Neural cell (in vitro differentiated cells): ENCODE results near the gene AIF1L. TPM values are rescaled to one million over a fixed set of nuclear protein-coding genes. Genes with fewer than 3 reads are reported as not detected.

Experiments used
- H2AFZ ChIP-seq: fragments of 200-600, 300-800 bp; sonication (generic), shearing (Covaris generic); 2 replicates; pipeline ENCODE4 v1.6.0; 2014; ENCODE audit warnings: low read depth, mild to moderate bottlenecking, antibody characterized with exemption, low read length, moderate library complexity
- H3F3A ChIP-seq: fragments of 200-600 bp; shearing (Covaris generic); 2 replicates; pipeline ENCODE4 v1.6.1; 2016; ENCODE audit warnings: mild to moderate bottlenecking, moderate library complexity, mixed read lengths, antibody characterized with exemption, low read length; ENCODE audit not compliant: insufficient read depth, poor library complexity, severe bottlenecking
- H3K27ac ChIP-seq: fragments of 200-600, 300-800 bp; sonication (generic), shearing (Covaris generic); 2 replicates; pipeline ENCODE4 v1.5.1; 2014; ENCODE audit warnings: mild to moderate bottlenecking, low read length, moderate library complexity
- H3K27me3 ChIP-seq: fragments of 300-800, 200-600 bp; sonication (generic), shearing (Covaris generic); 2 replicates; pipeline ENCODE4 v1.6.0; 2014; ENCODE audit warnings: mild to moderate bottlenecking, low read depth, low read length, moderate library complexity; ENCODE audit not compliant: insufficient read depth
- H3K36me3 ChIP-seq: fragments of 300-800, 200-600 bp; sonication (generic), shearing (Covaris generic); 2 replicates; pipeline ENCODE4 v1.5.1; 2014; ENCODE audit warnings: mild to moderate bottlenecking, antibody characterized with exemption, low read length, moderate library complexity; ENCODE audit not compliant: insufficient read depth
- H3K4me2 ChIP-seq: fragments of 300-800, 200-600 bp; sonication (generic), shearing (Covaris generic); 2 replicates; pipeline ENCODE4 v1.6.0; 2014; ENCODE audit warnings: mild to moderate bottlenecking, low read length
- H3K4me3 ChIP-seq: fragments of 300-800, 200-600 bp; sonication (generic), shearing (Covaris generic); 2 replicates; pipeline ENCODE4 v1.5.1; 2014; ENCODE audit warnings: mild to moderate bottlenecking, low read length, moderate library complexity
- H3K79me2 ChIP-seq: fragments of 200-600 bp; shearing (Covaris generic); replicated peaks from 2 replicates; pipeline ENCODE4 v1.6.0; 2014; ENCODE audit warnings: mild to moderate bottlenecking, low read length, moderate library complexity; ENCODE audit not compliant: insufficient read depth
- H3K9ac ChIP-seq: fragments of 300-800, 200-600 bp; sonication (generic), shearing (Covaris generic); 2 replicates; pipeline ENCODE4 v1.6.1; 2016; ENCODE audit warnings: mild to moderate bottlenecking, low read length, mixed read lengths
- H3K9me2 ChIP-seq: fragments of 200-600 bp; shearing (Covaris generic); 2 replicates; pipeline ENCODE4 v1.6.1; 2016; ENCODE audit warnings: mild to moderate bottlenecking, low read length, mixed read lengths; ENCODE audit not compliant: insufficient read depth
- H3K9me3 ChIP-seq: fragments of 200-600, 300-800 bp; sonication (generic), shearing (Covaris generic); 2 replicates; pipeline ENCODE4 v1.6.1; 2016; ENCODE audit warnings: mild to moderate bottlenecking, mixed run types, low read length, moderate library complexity, mixed read lengths
- H4K20me1 ChIP-seq: fragments of 200-600 bp; shearing (Covaris generic); 2 replicates; pipeline ENCODE4 v1.6.1; 2016; ENCODE audit warnings: mild to moderate bottlenecking, mixed run types; ENCODE audit not compliant: insufficient read depth
- EP300 ChIP-seq: fragments of 450-650 bp; conservative IDR thresholded peaks from 2 replicates; pipeline ENCODE4 v1.6.1; 2014; ENCODE audit warnings: antibody characterized with exemption, mild to moderate bottlenecking, moderate library complexity; ENCODE audit not compliant: poor library complexity, severe bottlenecking
- EZH2 ChIP-seq: fragments of 200-600, 300-800 bp; shearing (Covaris generic), sonication (generic); IDR thresholded peaks from 2 replicates; pipeline ENCODE4 v1.6.1; 2014; ENCODE audit warnings: antibody characterized with exemption, low read length, borderline replicate concordance, mild to moderate bottlenecking; ENCODE audit not compliant: insufficient read depth, poor library complexity, severe bottlenecking
- MXI1 ChIP-seq: fragments of 450-650 bp; conservative IDR thresholded peaks from 2 replicates; pipeline ENCODE4 v1.6.1; 2014; ENCODE audit warnings: antibody characterized with exemption, mild to moderate bottlenecking; ENCODE audit not compliant: poor library complexity, severe bottlenecking
- POLR2AphosphoS5 ChIP-seq: IDR thresholded peaks from 2 replicates; pipeline ENCODE4 v1.6.1; 2012
- RAD21 ChIP-seq: fragments of 450-650 bp; conservative IDR thresholded peaks from 2 replicates; pipeline ENCODE4 v1.6.1; 2014; ENCODE audit warnings: antibody characterized with exemption, mild to moderate bottlenecking, moderate library complexity
- SMC3 ChIP-seq: fragments of 450-650 bp; conservative IDR thresholded peaks from 2 replicates; pipeline ENCODE4 v1.6.1; 2014; ENCODE audit warnings: antibody characterized with exemption, mild to moderate bottlenecking, moderate library complexity; ENCODE audit not compliant: poor library complexity
- TAF1 ChIP-seq: IDR thresholded peaks from 2 replicates; pipeline ENCODE4 v1.6.1; 2012; ENCODE audit warnings: low read depth
- polyA plus RNA-seq: library from polyadenylated mRNA; depleted of rRNA; stranded (reverse); fragments of >200 nt; gene quantifications from 2 replicates; pipeline ENCODE4 v1.2.3, GENCODE V29; 2014
- TF ChIP-seq, protein P1 (sequence below): IDR thresholded peaks from 2 replicates; pipeline ENCODE4 v1.6.1; 2012; ENCODE audit warnings: borderline replicate concordance
- TF ChIP-seq, protein P2 (sequence below): fragments of 450-650 bp; IDR thresholded peaks from 2 replicates; pipeline ENCODE4 v1.5.1; 2014; ENCODE audit warnings: antibody characterized with exemption, mild to moderate bottlenecking, moderate library complexity; ENCODE audit not compliant: poor library complexity, severe bottlenecking

Gene AIF1L
- polyA plus RNA-seq, 1 donor from 2014 or later, result 3.4 TPM

DNA sequence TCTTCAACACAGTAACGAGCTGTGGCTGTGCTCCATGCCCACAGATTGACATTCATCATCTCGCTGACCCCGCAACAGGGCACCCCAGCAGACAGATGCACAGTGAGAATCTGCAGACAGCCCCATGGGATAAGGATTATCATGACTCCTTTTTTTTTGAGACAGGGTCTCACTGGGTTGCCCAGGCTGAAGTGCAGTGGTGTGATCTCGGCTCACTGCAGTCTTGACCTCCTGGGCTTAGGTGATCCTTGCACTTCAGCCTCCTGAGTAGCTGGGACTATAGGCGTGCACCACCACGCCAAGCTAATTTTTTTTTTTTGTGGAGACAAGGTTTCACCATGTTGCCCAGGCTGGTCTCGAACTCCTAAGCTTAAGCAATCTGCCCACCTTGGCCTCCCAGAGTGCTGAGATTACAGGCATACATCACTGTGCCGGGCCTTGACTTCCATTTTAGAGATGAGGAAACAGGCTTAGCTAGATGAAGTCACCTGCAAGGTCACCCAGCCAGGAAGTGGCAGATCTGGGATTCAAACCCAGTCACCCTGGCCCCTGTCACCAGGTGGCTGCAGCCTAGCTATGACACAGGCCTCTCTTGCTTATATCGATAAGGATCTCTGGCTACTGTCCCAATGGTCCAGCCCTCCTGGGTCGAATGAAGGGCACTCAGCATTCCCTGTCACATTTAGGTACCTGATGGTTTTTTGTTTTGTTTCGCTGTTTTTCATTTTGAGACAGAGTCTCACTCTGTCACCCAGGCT lies 5.1 kb downstream of the AIF1L start:
- H3K9me3 ChIP-seq, result no peaks in the 10 kb centered on the region
- H2AFZ ChIP-seq, result no peak overlapping the region
- peaks cover 12% of the 10 kb centered on the region for H3K27me3 ChIP-seq
- H3K9ac ChIP-seq, result no peak overlapping the region
- H3K4me3 ChIP-seq, result no peak overlapping the region
- no peaks in the 10 kb centered on the region for H3K36me3 ChIP-seq
- no peak overlapping the region for H3K4me2 ChIP-seq
- H4K20me1 ChIP-seq, result no peaks in the 10 kb centered on the region
- H3F3A ChIP-seq, result no peaks in the 10 kb centered on the region
- H3K9me2 ChIP-seq, result no peaks in the 10 kb centered on the region
- TF ChIP-seq EP300, result no peak
- no peak for TF ChIP-seq SMC3
- TF ChIP-seq POLR2AphosphoS5, result no peak
- TF ChIP-seq, protein P1, sequence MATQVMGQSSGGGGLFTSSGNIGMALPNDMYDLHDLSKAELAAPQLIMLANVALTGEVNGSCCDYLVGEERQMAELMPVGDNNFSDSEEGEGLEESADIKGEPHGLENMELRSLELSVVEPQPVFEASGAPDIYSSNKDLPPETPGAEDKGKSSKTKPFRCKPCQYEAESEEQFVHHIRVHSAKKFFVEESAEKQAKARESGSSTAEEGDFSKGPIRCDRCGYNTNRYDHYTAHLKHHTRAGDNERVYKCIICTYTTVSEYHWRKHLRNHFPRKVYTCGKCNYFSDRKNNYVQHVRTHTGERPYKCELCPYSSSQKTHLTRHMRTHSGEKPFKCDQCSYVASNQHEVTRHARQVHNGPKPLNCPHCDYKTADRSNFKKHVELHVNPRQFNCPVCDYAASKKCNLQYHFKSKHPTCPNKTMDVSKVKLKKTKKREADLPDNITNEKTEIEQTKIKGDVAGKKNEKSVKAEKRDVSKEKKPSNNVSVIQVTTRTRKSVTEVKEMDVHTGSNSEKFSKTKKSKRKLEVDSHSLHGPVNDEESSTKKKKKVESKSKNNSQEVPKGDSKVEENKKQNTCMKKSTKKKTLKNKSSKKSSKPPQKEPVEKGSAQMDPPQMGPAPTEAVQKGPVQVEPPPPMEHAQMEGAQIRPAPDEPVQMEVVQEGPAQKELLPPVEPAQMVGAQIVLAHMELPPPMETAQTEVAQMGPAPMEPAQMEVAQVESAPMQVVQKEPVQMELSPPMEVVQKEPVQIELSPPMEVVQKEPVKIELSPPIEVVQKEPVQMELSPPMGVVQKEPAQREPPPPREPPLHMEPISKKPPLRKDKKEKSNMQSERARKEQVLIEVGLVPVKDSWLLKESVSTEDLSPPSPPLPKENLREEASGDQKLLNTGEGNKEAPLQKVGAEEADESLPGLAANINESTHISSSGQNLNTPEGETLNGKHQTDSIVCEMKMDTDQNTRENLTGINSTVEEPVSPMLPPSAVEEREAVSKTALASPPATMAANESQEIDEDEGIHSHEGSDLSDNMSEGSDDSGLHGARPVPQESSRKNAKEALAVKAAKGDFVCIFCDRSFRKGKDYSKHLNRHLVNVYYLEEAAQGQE, result no peak
- TF ChIP-seq TAF1, result no peak
- TF ChIP-seq MXI1, result no peak
- TF ChIP-seq RAD21, result no peak
- TF ChIP-seq, protein P2, sequence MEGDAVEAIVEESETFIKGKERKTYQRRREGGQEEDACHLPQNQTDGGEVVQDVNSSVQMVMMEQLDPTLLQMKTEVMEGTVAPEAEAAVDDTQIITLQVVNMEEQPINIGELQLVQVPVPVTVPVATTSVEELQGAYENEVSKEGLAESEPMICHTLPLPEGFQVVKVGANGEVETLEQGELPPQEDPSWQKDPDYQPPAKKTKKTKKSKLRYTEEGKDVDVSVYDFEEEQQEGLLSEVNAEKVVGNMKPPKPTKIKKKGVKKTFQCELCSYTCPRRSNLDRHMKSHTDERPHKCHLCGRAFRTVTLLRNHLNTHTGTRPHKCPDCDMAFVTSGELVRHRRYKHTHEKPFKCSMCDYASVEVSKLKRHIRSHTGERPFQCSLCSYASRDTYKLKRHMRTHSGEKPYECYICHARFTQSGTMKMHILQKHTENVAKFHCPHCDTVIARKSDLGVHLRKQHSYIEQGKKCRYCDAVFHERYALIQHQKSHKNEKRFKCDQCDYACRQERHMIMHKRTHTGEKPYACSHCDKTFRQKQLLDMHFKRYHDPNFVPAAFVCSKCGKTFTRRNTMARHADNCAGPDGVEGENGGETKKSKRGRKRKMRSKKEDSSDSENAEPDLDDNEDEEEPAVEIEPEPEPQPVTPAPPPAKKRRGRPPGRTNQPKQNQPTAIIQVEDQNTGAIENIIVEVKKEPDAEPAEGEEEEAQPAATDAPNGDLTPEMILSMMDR, result no peak
- TF ChIP-seq EZH2, result no peak
- H3K27ac ChIP-seq, result no peak overlapping the region
- H3K79me2 ChIP-seq, result no peaks in the 10 kb centered on the region

DNA sequence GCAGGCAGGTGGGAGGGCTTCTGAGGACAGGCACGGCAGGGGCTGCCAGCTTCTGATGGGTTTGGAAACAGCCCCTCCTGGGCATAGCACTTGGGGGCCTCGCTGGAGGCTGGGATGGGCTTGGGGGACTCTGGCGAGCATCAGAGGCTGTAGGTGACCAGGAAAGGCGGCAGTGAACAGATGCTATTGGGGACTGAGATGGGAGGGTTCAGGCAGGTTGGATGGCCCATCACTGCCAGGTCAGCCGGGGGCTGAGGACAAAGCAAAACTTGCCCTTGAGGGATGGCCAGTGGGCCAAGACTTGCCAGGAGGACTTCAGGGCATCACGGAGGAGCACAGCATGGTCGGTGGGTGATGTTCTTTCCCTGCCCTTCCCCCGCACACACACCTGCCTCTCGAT lies 6.7 kb downstream of the AIF1L start:
- no peaks in the 10 kb centered on the region for H3K9me3 ChIP-seq
- H3F3A ChIP-seq, result no peaks in the 10 kb centered on the region
- H3K9me2 ChIP-seq, result no peaks in the 10 kb centered on the region
- no peak overlapping the region for H3K4me2 ChIP-seq
- H3K36me3 ChIP-seq, result no peaks in the 10 kb centered on the region
- H3K79me2 ChIP-seq, result no peaks in the 10 kb centered on the region
- TF ChIP-seq RAD21, result no peak
- no peak overlapping the region for H3K27ac ChIP-seq
- no peaks in the 10 kb centered on the region for H4K20me1 ChIP-seq
- H3K9ac ChIP-seq, result no peak overlapping the region
- H2AFZ ChIP-seq, result no peak overlapping the region
- H3K27me3 ChIP-seq, result no peaks in the 10 kb centered on the region
- H3K4me3 ChIP-seq, result no peak overlapping the region
